MM.1S (cell line): ENCODE measurements around the gene CLMN.

Experiments
- EZH2 ChIP-seq: fragments of 300-600 bp; sonication (generic); optimal IDR thresholded peaks from 2 replicates; pipeline ENCODE3; 2017; ENCODE audit warnings: low read depth, mild to moderate bottlenecking, antibody characterized with exemption, low read length, mixed read lengths
- EZH2phosphoT487 ChIP-seq: fragments of 300-600 bp; sonication (generic); IDR thresholded peaks from 2 replicates; pipeline ENCODE4 v1.6.1; 2018; ENCODE audit warnings: antibody characterized with exemption, low read length
- TF ChIP-seq, protein P1 (sequence below): fragments of 300-600 bp; sonication (generic); IDR thresholded peaks from 2 replicates; pipeline ENCODE4 v1.5.1; 2016; ENCODE audit warnings: antibody characterized with exemption, low read length, mixed read lengths

DNA sequence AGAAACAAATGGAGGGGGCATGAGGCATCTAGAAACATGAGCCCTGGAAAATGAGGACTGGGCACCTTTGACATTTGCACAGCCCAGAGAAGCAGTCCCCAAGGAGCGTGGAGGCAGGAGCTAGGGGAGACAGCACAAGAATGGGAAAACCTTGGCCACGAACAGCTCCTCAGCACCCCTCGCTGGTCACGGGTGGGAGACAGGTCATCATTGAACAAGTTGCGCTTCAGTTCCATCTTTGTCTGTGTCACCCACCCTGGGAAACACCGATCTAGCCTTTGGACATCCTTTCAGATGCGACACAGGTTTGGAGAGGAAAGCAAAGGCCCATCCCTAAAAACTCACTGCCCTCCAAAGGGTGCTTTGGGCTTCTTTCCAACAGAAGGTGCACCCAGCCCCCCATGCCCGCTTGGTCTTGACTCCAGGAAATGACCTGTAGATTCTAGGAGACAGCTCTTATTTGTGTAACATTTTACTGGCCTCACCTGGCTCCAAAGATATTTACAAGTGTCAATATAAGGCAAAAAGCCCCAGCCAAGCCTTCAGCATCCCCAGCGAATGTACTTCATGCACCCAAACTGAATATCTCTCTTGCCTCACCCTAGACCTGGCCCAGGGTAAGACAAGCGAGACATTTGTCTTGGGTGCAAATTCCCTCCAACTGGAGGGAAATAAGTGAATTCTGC, 28.8 kb upstream of the CLMN start:
- TF ChIP-seq, protein P1, sequence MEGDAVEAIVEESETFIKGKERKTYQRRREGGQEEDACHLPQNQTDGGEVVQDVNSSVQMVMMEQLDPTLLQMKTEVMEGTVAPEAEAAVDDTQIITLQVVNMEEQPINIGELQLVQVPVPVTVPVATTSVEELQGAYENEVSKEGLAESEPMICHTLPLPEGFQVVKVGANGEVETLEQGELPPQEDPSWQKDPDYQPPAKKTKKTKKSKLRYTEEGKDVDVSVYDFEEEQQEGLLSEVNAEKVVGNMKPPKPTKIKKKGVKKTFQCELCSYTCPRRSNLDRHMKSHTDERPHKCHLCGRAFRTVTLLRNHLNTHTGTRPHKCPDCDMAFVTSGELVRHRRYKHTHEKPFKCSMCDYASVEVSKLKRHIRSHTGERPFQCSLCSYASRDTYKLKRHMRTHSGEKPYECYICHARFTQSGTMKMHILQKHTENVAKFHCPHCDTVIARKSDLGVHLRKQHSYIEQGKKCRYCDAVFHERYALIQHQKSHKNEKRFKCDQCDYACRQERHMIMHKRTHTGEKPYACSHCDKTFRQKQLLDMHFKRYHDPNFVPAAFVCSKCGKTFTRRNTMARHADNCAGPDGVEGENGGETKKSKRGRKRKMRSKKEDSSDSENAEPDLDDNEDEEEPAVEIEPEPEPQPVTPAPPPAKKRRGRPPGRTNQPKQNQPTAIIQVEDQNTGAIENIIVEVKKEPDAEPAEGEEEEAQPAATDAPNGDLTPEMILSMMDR, result no peak
- no peak for TF ChIP-seq EZH2phosphoT487
- TF ChIP-seq EZH2, result no peak
